T-helper 1 cell treated with Interleukin-12 subunit alpha and Interleukin-12 subunit beta and Interleukin-4 antibody, amounts not matched to agents 30 ng/mL and 1 ng/mL, for 36 hours (primary cell): ENCODE results near the gene TMEM175. TPM values are rescaled to one million over a fixed set of nuclear protein-coding genes. Genes with fewer than 3 reads are reported as not detected.

Experiments used
- intact Hi-C: fragments of 100-400 bp; cut with micrococcal nuclease; formaldehyde crosslinking; loops from one replicate; pipeline ENCODE4 v1.15.1; 2024
- total RNA-seq: library from RNA; stranded (reverse); gene quantifications from 2 replicates; pipeline ENCODE4 v1.2.3, GENCODE V29; 2022

TMEM175 gene
- total RNA-seq, 1 donor from 2014 or later, result 24.9 TPM

- intact Hi-C loops, result no loop called here
Observed at GRCh38 chr4:946103-946450, 13.8 kb downstream of the TMEM175 start.

GRCh38 chr4:946517-947471, 14.5 kb downstream of the TMEM175 start:
- intact Hi-C loops, result no loop called here

GRCh38 chr4:947491-947971, 15.3 kb downstream of the TMEM175 start:
- intact Hi-C loops, result no loop called here

GRCh38 chr4:948101-948935, 16.1 kb downstream of the TMEM175 start:
- intact Hi-C loops, result no loop called here

GRCh38 chr4:948936-949300, 16.7 kb downstream of the TMEM175 start:
- intact Hi-C loops, result no loop called here

GRCh38 chr4:949656-950055, 17.4 kb downstream of the TMEM175 start:
- intact Hi-C loops, result no loop called here

- intact Hi-C loops, result no loop called here
Observed at GRCh38 chr4:950136-951020, 18.1 kb downstream of the TMEM175 start.

GRCh38 chr4:951186-951585, 18.9 kb downstream of the TMEM175 start:
- intact Hi-C loops, result no loop called here

GRCh38 chr4:951594-952468, 19.6 kb downstream of the TMEM175 start:
- intact Hi-C loops, result no loop called here

GRCh38 chr4:952881-953573, 20.8 kb downstream of the TMEM175 start:
- intact Hi-C loops, result no loop called here

GRCh38 chr4:953574-953915, 21.3 kb downstream of the TMEM175 start:
- intact Hi-C loops, result no loop called here

- intact Hi-C loops, result no loop called here
Observed at GRCh38 chr4:954211-955020, 22.2 kb downstream of the TMEM175 start.

GRCh38 chr4:955161-955921, 23.1 kb downstream of the TMEM175 start:
- intact Hi-C loops, result no loop called here

- intact Hi-C loops, result no loop called here
Observed at GRCh38 chr4:955931-956381, 23.7 kb downstream of the TMEM175 start.

GRCh38 chr4:956531-957230, 24.4 kb downstream of the TMEM175 start:
- intact Hi-C loops, result no loop called here

GRCh38 chr4:957231-957580, 24.9 kb downstream of the TMEM175 start:
- intact Hi-C loops, result no loop called here

- intact Hi-C loops, result no loop called here
Observed at GRCh38 chr4:957581-958313, 25.5 kb downstream of the TMEM175 start.
